HepG2 (cell line): Measurements from ENCODE around the gene PDZD7. TPM values are rescaled to one million over a fixed set of nuclear protein-coding genes. Genes with fewer than 3 reads are reported as not detected.

ENCODE experiments used
- AGO2 ChIP-seq: fragments of 200-400 bp; formaldehyde crosslinking; optimal IDR thresholded peaks from 2 replicates; pipeline ENCODE3; 2017; ENCODE audit warnings: mild to moderate bottlenecking, low read depth, low read length, moderate library complexity
- GABPA ChIP-seq, 2 experiments: IDR thresholded peaks; 2 replicates each; pipeline ENCODE4 v1.6.1; 2011 to 2016; ENCODE audit warnings: low read depth in 2 of 2, low read length in 1 of 2, missing biosample characterization in 1 of 2, missing genetic modification characterization in 1 of 2
- GFI1 ChIP-seq: sonication (generic); formaldehyde crosslinking; IDR thresholded peaks from 2 replicates; pipeline ENCODE4 v1.5.0; 2020; ENCODE audit warnings: missing genetic modification reagents, mild to moderate bottlenecking, borderline replicate concordance
- HMG20A ChIP-seq: IDR thresholded peaks from 2 replicates; pipeline ENCODE4 v1.6.1; 2016; ENCODE audit warnings: borderline replicate concordance
- MAF1 ChIP-seq: sonication (generic); formaldehyde crosslinking; IDR thresholded peaks from 2 replicates; pipeline ENCODE4 v1.5.0; 2020; ENCODE audit warnings: missing genetic modification reagents, borderline replicate concordance
- NPAS2 ChIP-seq: sonication (generic); formaldehyde crosslinking; IDR thresholded peaks from 2 replicates; pipeline ENCODE4 v1.8.0; 2022; ENCODE audit warnings: mild to moderate bottlenecking, missing genetic modification reagents, borderline replicate concordance
- NR1H2 ChIP-seq: sonication (generic); formaldehyde crosslinking; IDR thresholded peaks from 2 replicates; pipeline ENCODE4 v1.8.1; 2022; ENCODE audit warnings: low read depth, missing genetic modification reagents, borderline replicate concordance
- NR2C2 ChIP-seq: sonication (generic); formaldehyde crosslinking; IDR thresholded peaks from 2 replicates; pipeline ENCODE4 v1.4.0; 2020; ENCODE audit warnings: missing genetic modification reagents, mild to moderate bottlenecking, moderate library complexity, borderline replicate concordance
- POLR2AphosphoS5 ChIP-seq: IDR thresholded peaks from 2 replicates; pipeline ENCODE4 v1.6.1; 2012; ENCODE audit warnings: low read depth, low read length
- SALL2 ChIP-seq: sonication (generic); formaldehyde crosslinking; IDR thresholded peaks from 2 replicates; pipeline ENCODE4 v1.8.1; 2023; ENCODE audit warnings: mild to moderate bottlenecking, missing genetic modification reagents, inconsistent platforms
- ZNF232 ChIP-seq: sonication (generic); formaldehyde crosslinking; IDR thresholded peaks from 2 replicates; pipeline ENCODE4 v1.4.0; 2020; ENCODE audit warnings: missing genetic modification reagents, borderline replicate concordance
- ZNF331 ChIP-seq: sonication (generic); formaldehyde crosslinking; IDR thresholded peaks from 2 replicates; pipeline ENCODE4 v1.4.0; 2020; ENCODE audit warnings: missing genetic modification reagents
- ZNF337 ChIP-seq: sonication (generic); formaldehyde crosslinking; IDR thresholded peaks from 2 replicates; pipeline ENCODE4 v1.5.1; 2020; ENCODE audit warnings: missing genetic modification reagents, low read depth, mild to moderate bottlenecking, borderline replicate concordance
- ZNF451 ChIP-seq: sonication (generic); formaldehyde crosslinking; IDR thresholded peaks from 2 replicates; pipeline ENCODE4 v1.5.0; 2020; ENCODE audit warnings: mild to moderate bottlenecking, missing genetic modification reagents
- ZNF747 ChIP-seq: sonication (generic); formaldehyde crosslinking; IDR thresholded peaks from 2 replicates; pipeline ENCODE4 v1.8.1; 2023; ENCODE audit warnings: missing genetic modification reagents, mild to moderate bottlenecking, borderline replicate concordance
- ZSCAN25 ChIP-seq: sonication (generic); formaldehyde crosslinking; IDR thresholded peaks from 2 replicates; pipeline ENCODE4 v1.8.0; 2022; ENCODE audit warnings: mild to moderate bottlenecking, missing genetic modification reagents
- polyA plus RNA-seq, 8 experiments: library from polyadenylated mRNA; depleted of rRNA in 3 of 8; stranded (reverse) in 7 of 8; unstranded in 1 of 8; fragments of >200 nt; fragmentation: Illumina TruSeq in 4 of 8; extraction: Trizol in 4 of 8; gene quantifications; 2 replicates each; pipeline versions ENCODE4 v1.2.1 to v1.2.3, GENCODE V29; 2011 to 2016; ENCODE audit warnings: low read depth in 4 of 8, missing spikeins in 1 of 8, mixed read lengths in 1 of 8; ENCODE audit not compliant: insufficient read depth in 1 of 8
- total RNA-seq, 5 experiments: library from RNA; depleted of rRNA; stranded (reverse); fragments of >200 nt; fragmentation: Illumina TruSeq; extraction: Trizol; gene quantifications; 2 replicates each; pipeline ENCODE4 v1.2.3, GENCODE V29; 2016; ENCODE audit warnings: low read depth in 1 of 5
- TF ChIP-seq, protein P1 (sequence below): sonication (generic); formaldehyde crosslinking; IDR thresholded peaks from 2 replicates; pipeline ENCODE4 v1.4.0; 2020; ENCODE audit warnings: missing genetic modification reagents
- TF ChIP-seq, protein P2 (sequence below), 2 experiments: sonication (generic) in 1 of 2; formaldehyde crosslinking in 1 of 2; IDR thresholded peaks; 2 replicates each; pipeline versions ENCODE4 v1.6.1 to v1.9.0; 2014 to 2022; ENCODE audit warnings: antibody characterized with exemption in 1 of 2, borderline replicate concordance in 1 of 2, inconsistent platforms in 1 of 2, low read depth in 1 of 2, missing genetic modification reagents in 1 of 2
- TF ChIP-seq, protein P3 (sequence below), 2 experiments: fragments of 450-650 bp in 1 of 2; sonication (generic) in 1 of 2; formaldehyde crosslinking; IDR thresholded peaks; 2 replicates each; pipeline versions ENCODE4 v1.5.0 to v1.8.0; 2020 to 2022; ENCODE audit warnings: mild to moderate bottlenecking in 1 of 2, missing genetic modification reagents in 1 of 2

The PDZD7 gene
- total and polyA plus RNA-seq, 2 of the 13 experiments (the other 11 are each of a cell fraction or from before 2014, with no cell fraction given) = 0.58 to 0.73 TPM

DNA sequence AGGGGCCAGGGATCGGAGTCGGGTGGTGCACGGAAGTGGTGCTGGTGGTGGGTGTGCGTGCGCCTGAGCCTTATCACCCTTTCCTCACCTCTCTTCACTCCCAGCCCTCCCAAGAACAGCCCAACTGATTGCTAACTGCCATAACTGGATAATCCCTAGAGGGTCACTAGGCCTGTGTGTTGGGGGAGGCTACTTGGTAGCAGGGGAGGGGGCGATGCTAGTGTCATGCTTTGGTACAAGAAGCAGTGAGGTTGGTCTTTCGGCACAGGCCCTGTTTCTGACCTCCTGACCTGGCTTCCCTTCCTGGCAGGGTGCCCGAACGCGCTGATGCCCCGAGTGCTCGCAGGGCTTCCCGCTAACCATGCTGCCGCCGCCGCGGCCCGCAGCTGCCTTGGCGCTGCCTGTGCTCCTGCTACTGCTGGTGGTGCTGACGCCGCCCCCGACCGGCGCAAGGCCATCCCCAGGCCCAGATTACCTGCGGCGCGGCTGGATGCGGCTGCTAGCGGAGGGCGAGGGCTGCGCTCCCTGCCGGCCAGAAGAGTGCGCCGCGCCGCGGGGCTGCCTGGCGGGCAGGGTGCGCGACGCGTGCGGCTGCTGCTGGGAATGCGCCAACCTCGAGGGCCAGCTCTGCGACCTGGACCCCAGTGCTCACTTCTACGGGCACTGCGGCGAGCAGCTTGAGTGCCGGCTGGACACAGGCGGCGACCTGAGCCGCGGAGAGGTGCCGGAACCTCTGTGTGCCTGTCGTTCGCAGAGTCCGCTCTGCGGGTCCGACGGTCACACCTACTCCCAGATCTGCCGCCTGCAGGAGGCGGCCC is 31.5 kb upstream of the PDZD7 start (continued):
- TF ChIP-seq SALL2 (CRISPR knock-in tag) (peak; percentile 89), ZNF337 (CRISPR knock-in tag) (peak; percentile 79; the same call in 1 of the 2 replicates), HMG20A (CRISPR knock-in tag) (peak; percentile 26; the same call in 1 of the 2 replicates), POLR2AphosphoS5 (peak; percentile 43; the same call in 1 of the 2 replicates), AGO2 (peak; percentile 96), ZNF451 (peak; percentile 86), ZNF232 (CRISPR knock-in tag) (peak; percentile 89; the same call in 1 of the 2 replicates), NR1H2 (CRISPR knock-in tag) (peak; percentile 44; the same call in 1 of the 2 replicates), ZNF331 (CRISPR knock-in tag) (peak; percentile 72), NR2C2 (CRISPR knock-in tag) (peak; percentile 63), MAF1 (peak; percentile 59; the same call in 1 of the 2 replicates), GABPA (IDR thresholded peaks at IDR 0.05; ENCODE audit: low read depth, low read length) (no peak), GABPA (CRISPR knock-in tag; IDR thresholded peaks at IDR 0.05; ENCODE audit: low read depth) (no peak), ZNF747 (CRISPR knock-in tag) (peak; percentile 90), GFI1 (CRISPR knock-in tag) (peak; percentile 21; the same call in 1 of the 2 replicates), NPAS2 (CRISPR knock-in tag) (no peak), ZSCAN25 (peak; percentile 75; the same call in 1 of the 2 replicates)
- TF ChIP-seq, protein P1, sequence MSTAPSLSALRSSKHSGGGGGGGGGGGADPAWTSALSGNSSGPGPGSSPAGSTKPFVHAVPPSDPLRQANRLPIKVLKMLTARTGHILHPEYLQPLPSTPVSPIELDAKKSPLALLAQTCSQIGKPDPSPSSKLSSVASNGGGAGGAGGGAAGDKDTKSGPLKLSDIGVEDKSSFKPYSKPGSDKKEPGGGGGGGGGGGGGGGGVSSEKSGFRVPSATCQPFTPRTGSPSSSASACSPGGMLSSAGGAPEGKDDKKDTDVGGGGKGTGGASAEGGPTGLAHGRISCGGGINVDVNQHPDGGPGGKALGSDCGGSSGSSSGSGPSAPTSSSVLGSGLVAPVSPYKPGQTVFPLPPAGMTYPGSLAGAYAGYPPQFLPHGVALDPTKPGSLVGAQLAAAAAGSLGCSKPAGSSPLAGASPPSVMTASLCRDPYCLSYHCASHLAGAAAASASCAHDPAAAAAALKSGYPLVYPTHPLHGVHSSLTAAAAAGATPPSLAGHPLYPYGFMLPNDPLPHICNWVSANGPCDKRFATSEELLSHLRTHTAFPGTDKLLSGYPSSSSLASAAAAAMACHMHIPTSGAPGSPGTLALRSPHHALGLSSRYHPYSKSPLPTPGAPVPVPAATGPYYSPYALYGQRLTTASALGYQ (CRISPR knock-in tag) = peak; percentile 88
- TF ChIP-seq, protein P2, sequence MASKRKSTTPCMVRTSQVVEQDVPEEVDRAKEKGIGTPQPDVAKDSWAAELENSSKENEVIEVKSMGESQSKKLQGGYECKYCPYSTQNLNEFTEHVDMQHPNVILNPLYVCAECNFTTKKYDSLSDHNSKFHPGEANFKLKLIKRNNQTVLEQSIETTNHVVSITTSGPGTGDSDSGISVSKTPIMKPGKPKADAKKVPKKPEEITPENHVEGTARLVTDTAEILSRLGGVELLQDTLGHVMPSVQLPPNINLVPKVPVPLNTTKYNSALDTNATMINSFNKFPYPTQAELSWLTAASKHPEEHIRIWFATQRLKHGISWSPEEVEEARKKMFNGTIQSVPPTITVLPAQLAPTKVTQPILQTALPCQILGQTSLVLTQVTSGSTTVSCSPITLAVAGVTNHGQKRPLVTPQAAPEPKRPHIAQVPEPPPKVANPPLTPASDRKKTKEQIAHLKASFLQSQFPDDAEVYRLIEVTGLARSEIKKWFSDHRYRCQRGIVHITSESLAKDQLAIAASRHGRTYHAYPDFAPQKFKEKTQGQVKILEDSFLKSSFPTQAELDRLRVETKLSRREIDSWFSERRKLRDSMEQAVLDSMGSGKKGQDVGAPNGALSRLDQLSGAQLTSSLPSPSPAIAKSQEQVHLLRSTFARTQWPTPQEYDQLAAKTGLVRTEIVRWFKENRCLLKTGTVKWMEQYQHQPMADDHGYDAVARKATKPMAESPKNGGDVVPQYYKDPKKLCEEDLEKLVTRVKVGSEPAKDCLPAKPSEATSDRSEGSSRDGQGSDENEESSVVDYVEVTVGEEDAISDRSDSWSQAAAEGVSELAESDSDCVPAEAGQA (IDR thresholded peaks at IDR 0.05; ENCODE audit: low read depth) = 0 out of 2 replicates have a peak, but pooled peaks have one; percentile 31
- TF ChIP-seq, protein P2 (CRISPR knock-in tag; IDR thresholded peaks at IDR 0.05; ENCODE audit: borderline replicate concordance) = no peak
- TF ChIP-seq, protein P3, sequence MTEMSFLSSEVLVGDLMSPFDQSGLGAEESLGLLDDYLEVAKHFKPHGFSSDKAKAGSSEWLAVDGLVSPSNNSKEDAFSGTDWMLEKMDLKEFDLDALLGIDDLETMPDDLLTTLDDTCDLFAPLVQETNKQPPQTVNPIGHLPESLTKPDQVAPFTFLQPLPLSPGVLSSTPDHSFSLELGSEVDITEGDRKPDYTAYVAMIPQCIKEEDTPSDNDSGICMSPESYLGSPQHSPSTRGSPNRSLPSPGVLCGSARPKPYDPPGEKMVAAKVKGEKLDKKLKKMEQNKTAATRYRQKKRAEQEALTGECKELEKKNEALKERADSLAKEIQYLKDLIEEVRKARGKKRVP (CRISPR knock-in tag; IDR thresholded peaks at IDR 0.05) = peak in 1 of 2 experiments; percentile 23; a peak in 1 of 4 replicates
